NCI-H2196 (cell line): Measurements from ENCODE around the gene NES.
A peak's percentile ranks its signal among the peaks of the same experiment; 100 is the strongest.

ENCODE experiments used
- DNase-seq: peaks from one replicate; lab custom pipeline; 2025; ENCODE audit not compliant: unreplicated experiment; lab: John Stamatoyannopoulos, UW

Gene NES

GRCh38 chr1:156625436-156626078 lies 51.6 kb downstream of the NES start:
- DNase-seq = peak; percentile 77

- DNase-seq = no peak
Observed at GRCh38 chr1:156624814-156625435, 52.3 kb downstream of the NES start.

- peak; percentile 67 for DNase-seq
Observed at GRCh38 chr1:156623946-156624813, 53.0 kb downstream of the NES start.

- DNase-seq = no peak
Observed at GRCh38 chr1:156622581-156623297, 54.5 kb downstream of the NES start.

- DNase-seq = no peak
Observed at GRCh38 chr1:156619582-156619955, 57.6 kb downstream of the NES start.

- peak; percentile 42 for DNase-seq
Observed at GRCh38 chr1:156618853-156619581, 58.2 kb downstream of the NES start, which contains the start of gene HAPLN2. TSS of gene HAPLN2 (plus strand) at chr1:156619415. CDS start at chr1:156623491, 4,076 bp downstream.
